ENCODE data around the gene PROK1.

PROK1 gene

DNA sequence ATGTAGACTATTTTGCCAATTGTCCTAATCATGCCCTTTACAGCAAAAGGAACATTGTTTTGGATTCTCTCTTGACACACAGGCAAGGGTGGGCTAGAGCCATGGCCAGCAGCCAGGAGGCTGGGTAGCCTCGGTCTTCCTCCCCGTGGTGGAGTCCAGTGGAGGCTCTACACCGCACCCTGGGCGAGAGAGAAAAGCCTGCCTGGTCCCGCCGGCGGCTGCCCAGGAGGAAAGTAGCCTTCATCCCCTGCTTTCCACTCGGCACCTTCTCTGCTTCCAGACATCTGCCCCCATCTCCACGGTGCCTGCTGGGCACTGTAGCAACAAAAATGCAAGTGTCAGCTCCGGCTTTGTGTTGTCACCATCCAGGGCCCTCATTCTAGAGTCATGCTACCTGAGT is 21.6 kb downstream of the PROK1 start:
- TF ChIP-seq, protein P1, sequence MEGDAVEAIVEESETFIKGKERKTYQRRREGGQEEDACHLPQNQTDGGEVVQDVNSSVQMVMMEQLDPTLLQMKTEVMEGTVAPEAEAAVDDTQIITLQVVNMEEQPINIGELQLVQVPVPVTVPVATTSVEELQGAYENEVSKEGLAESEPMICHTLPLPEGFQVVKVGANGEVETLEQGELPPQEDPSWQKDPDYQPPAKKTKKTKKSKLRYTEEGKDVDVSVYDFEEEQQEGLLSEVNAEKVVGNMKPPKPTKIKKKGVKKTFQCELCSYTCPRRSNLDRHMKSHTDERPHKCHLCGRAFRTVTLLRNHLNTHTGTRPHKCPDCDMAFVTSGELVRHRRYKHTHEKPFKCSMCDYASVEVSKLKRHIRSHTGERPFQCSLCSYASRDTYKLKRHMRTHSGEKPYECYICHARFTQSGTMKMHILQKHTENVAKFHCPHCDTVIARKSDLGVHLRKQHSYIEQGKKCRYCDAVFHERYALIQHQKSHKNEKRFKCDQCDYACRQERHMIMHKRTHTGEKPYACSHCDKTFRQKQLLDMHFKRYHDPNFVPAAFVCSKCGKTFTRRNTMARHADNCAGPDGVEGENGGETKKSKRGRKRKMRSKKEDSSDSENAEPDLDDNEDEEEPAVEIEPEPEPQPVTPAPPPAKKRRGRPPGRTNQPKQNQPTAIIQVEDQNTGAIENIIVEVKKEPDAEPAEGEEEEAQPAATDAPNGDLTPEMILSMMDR (conservative IDR thresholded peaks at IDR 0.05; ENCODE audit: control insufficient read depth, insufficient read depth, low read depth, low read length) = no peak
- H3K4me3 ChIP-seq (ENCODE audit: control insufficient read depth, low read depth, low read length) = no peak overlapping the region

DNA sequence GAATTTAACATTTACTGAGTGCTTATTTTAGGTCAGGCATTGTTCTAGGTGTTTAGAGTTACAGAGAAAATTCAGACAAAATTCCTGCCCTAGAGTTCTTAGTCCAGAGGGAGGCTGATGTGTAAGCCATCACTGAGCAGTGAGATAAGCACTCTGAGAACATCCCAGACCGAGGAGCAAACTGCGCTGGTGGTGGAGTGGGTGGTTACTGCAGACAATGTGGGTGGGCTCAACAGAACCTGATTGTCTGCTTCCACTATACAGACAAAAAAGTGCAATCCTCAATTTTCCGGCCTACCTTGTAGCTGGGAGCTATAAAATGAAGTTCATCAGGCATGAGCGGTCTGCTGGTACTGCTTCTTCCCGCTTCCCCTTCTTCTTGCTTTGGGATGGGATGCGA is 23.5 kb downstream of the PROK1 start:
- no peak for DNase-seq (ENCODE audit: low read depth)
- no peak overlapping the region for H3K4me3 ChIP-seq (ENCODE audit: control insufficient read depth, low read depth, low read length)
- TF ChIP-seq, protein P1 (conservative IDR thresholded peaks at IDR 0.05; ENCODE audit: control insufficient read depth, insufficient read depth, low read depth, low read length) = no peak

More for the DNA sequence above, 21.6 kb downstream of the PROK1 start:
- no peak for DNase-seq (ENCODE audit: low read depth)

DNA sequence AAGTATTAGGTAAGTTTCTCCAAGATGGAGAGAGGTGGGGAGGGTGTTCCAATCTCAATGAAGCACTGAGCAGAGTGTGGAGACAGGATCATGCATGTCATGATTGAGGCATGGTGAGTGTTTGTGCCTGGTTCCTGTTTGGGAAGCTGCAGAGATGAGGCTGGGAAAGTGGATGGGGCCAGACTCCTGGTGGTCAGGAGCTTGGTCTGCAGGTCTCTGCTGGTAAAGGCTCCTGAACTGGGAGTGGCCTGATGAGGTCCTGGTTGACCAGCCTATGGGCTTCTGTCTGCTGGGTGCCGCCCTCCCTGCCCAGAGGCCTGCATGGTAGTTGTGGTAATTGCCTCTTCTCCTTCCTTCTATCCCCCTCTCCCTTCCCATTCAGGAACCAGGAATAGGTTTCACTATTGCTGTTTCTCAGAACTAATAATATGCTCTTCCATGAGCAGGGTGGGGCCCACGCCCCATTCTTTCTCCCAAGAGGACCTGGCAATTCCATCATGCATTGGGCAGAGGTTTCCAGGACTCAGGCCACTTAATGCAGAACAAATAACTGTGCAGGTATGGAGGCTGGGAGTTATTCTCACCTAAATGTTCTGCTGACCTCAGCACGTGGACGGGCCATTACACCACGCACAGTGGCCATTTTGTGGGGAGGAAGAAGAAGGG is 24.5 kb downstream of the PROK1 start:
- H3K4me3 ChIP-seq (ENCODE audit: control insufficient read depth, low read depth, low read length) = no peak overlapping the region
- TF ChIP-seq, protein P1 (conservative IDR thresholded peaks at IDR 0.05; ENCODE audit: control insufficient read depth, insufficient read depth, low read depth, low read length) = no peak
- DNase-seq (ENCODE audit: low read depth) = no peak

DNA sequence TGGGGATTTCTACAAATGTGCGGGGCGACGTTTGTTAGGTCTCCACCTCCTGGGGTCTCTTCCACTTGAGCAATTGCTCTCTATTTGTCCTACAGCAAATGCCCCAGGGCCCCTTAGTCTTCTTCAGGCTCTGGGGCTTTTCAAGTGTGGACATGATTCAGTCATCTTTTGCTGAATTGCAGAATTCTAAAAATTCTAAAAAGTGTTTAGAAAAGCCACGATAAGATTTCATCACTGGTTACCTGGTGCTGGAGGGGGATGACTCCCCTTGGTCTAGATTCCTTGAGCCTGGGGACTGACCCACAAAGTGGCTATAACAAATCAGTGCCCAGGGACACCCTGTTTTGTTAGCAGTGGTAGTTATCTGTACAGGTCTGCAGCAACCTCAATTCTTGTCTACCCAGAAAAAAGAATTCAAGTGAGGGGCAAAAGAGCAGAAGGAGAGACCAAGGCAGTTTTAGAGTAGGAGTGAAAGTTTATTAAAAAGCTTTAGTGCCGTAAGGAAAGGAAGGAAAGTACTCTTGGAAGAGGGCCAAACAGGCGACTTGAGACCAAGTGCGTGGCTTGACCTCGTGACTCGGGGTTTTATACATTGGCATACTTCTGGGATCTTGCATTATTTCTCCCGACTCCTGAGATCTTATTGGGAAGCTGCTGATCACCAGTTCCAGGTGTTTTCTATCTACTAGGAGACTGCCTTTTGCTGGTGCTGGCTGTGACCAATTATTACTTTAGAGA is 25.2 kb downstream of the PROK1 start:
- TF ChIP-seq, protein P1 (conservative IDR thresholded peaks at IDR 0.05; ENCODE audit: control insufficient read depth, insufficient read depth, low read depth, low read length) = no peak
- no peak overlapping the region for H3K4me3 ChIP-seq (ENCODE audit: control insufficient read depth, low read depth, low read length)
- DNase-seq (ENCODE audit: low read depth) = no peak

DNA sequence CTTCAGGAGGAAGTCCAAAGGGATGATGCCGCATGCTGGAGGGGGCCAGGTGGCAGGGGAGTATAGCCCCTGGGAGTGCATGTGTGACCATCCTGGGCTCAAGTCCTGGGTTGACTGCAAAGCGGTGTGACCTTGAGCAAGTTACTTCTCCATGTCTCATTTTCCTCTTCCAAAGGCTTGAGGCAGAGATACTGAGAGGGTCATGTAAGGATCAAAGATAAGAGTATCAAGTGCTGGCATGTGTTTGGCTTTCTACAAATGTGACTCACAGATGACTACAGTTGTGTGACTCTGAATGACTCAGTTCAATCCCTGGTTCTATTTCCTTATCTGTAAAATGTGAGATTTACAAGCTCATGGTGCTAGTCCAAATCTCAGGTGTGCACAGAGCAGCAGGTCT is 26.1 kb downstream of the PROK1 start:
- H3K4me3 ChIP-seq (ENCODE audit: control insufficient read depth, low read depth, low read length) = no peak overlapping the region
- DNase-seq (ENCODE audit: low read depth) = peak; percentile 77
- TF ChIP-seq, protein P1 (conservative IDR thresholded peaks at IDR 0.05; ENCODE audit: control insufficient read depth, insufficient read depth, low read depth, low read length) = no peak

DNA sequence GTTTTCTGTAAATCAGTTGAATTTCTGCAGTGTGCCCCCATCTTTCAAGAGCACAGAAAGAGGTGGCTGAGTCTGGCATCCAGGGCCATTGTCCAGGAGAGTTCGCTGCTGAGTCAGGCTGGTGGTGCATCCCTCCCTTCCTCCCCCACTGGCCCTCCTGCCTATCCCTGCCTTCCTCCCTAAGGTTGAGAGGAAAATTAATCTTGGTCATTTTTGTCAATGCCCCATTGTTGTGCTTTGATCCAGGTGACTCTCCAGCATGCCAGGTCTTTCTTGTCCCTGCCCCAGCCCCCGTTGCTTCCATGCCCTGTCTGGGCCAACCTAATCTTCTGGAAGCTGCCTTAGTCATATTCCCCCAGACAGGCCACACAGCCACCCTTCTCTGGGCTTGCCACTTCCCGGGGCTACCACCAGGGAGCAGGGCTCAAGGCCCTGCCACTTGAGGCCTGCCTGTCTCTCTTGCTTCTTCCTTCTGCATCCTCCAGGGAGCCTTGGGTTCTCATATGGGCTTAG is 26.6 kb downstream of the PROK1 start:
- TF ChIP-seq, protein P1 (conservative IDR thresholded peaks at IDR 0.05; ENCODE audit: control insufficient read depth, insufficient read depth, low read depth, low read length) = no peak
- DNase-seq (ENCODE audit: low read depth) = no peak
- H3K4me3 ChIP-seq (ENCODE audit: control insufficient read depth, low read depth, low read length) = no peak overlapping the region

Data from fibroblast of mammary gland (primary cell).